Inferior parietal cortex (tissue), 1 donor: ENCODE data around the gene RAB21.
"Not testable (repeated sequence)": the region's sequence is repeated elsewhere in the genome, so short reads cannot be mapped to it uniquely, and the experiment has no call there.

Experiments
- DNase-seq: peaks from one replicate; pipeline ENCODE4 v3.0.0-alpha.2; 2016; ENCODE audit errors: extremely low spot score

RAB21 gene

GRCh38 chr12:71749666-71750065, 5.0 kb upstream of the RAB21 start:
- DNase-seq: no peak

- no peak for DNase-seq
These were observed 1.8 kb upstream of the RAB21 start for GRCh38 chr12:71752891-71753290.

- peak; percentile 48 for DNase-seq
These were observed 656 bp downstream of the RAB21 start for GRCh38 chr12:71755146-71755892.

- DNase-seq: no peak
These were observed 1.5 kb downstream of the RAB21 start for GRCh38 chr12:71756054-71756690.

GRCh38 chr12:71759941-71760340, 5.3 kb downstream of the RAB21 start:
- DNase-seq: no peak

GRCh38 chr12:71760471-71760870, 5.8 kb downstream of the RAB21 start:
- no peak for DNase-seq

- DNase-seq: not testable (repeated sequence)
These were observed 6.7 kb downstream of the RAB21 start for GRCh38 chr12:71761354-71761753.

GRCh38 chr12:71763677-71764379, 9.2 kb downstream of the RAB21 start:
- no peak for DNase-seq

- DNase-seq: no peak
These were observed 10.1 kb downstream of the RAB21 start for GRCh38 chr12:71764587-71765321.

- DNase-seq: no peak
These were observed 11.5 kb downstream of the RAB21 start for GRCh38 chr12:71766202-71766601.

GRCh38 chr12:71767183-71767582, 12.5 kb downstream of the RAB21 start:
- DNase-seq: no peak

GRCh38 chr12:71768900-71769299, 14.2 kb downstream of the RAB21 start:
- no peak for DNase-seq

GRCh38 chr12:71771069-71771468, 16.4 kb downstream of the RAB21 start:
- DNase-seq: no peak

GRCh38 chr12:71772735-71773134, 18.1 kb downstream of the RAB21 start:
- no peak for DNase-seq

GRCh38 chr12:71780237-71780822, 25.7 kb downstream of the RAB21 start:
- DNase-seq: peak; percentile 81

GRCh38 chr12:71782017-71782416, 27.4 kb downstream of the RAB21 start:
- no peak for DNase-seq

- DNase-seq: no peak
These were observed 32.2 kb downstream of the RAB21 start for GRCh38 chr12:71786829-71787228.

GRCh38 chr12:71787580-71787979, 32.9 kb downstream of the RAB21 start:
- no peak for DNase-seq

GRCh38 chr12:71790331-71790730, 35.7 kb downstream of the RAB21 start:
- no peak for DNase-seq

GRCh38 chr12:71791473-71792150, 36.9 kb downstream of the RAB21 start:
- no peak for DNase-seq

GRCh38 chr12:71792599-71792998, 37.9 kb downstream of the RAB21 start:
- no peak for DNase-seq
